ENCODE data around the gene PARP14.

The PARP14 gene

DNA sequence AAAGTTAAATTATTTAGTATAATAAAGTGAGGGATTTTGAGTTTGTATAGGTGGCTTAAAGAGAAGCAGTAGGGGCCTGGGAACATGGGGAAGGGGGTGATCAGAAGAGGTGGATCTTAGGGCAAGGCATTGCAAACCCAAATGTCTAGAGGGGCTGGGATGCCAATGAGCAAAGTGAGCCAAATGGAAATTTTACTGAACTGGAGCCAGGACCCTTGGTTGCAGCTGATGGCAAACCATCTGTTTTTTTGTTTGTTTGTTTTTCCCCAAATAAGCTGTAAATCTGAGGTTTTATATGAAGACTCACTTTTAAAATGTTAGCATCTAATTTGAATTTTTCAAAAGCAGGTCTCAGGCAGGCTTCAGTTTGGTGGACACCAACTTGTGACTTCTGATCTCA lies 14.8 kb upstream of the PARP14 start:
- no peak overlapping the region for H3K4me3 ChIP-seq (replicated peaks; ENCODE audit: low read depth, low read length)
- no peak for DNase-seq (ENCODE audit: low read depth)
- TF ChIP-seq, protein P1, sequence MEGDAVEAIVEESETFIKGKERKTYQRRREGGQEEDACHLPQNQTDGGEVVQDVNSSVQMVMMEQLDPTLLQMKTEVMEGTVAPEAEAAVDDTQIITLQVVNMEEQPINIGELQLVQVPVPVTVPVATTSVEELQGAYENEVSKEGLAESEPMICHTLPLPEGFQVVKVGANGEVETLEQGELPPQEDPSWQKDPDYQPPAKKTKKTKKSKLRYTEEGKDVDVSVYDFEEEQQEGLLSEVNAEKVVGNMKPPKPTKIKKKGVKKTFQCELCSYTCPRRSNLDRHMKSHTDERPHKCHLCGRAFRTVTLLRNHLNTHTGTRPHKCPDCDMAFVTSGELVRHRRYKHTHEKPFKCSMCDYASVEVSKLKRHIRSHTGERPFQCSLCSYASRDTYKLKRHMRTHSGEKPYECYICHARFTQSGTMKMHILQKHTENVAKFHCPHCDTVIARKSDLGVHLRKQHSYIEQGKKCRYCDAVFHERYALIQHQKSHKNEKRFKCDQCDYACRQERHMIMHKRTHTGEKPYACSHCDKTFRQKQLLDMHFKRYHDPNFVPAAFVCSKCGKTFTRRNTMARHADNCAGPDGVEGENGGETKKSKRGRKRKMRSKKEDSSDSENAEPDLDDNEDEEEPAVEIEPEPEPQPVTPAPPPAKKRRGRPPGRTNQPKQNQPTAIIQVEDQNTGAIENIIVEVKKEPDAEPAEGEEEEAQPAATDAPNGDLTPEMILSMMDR (IDR thresholded peaks at IDR 0.05; ENCODE audit: low read length, missing control alignments) = no peak

DNA sequence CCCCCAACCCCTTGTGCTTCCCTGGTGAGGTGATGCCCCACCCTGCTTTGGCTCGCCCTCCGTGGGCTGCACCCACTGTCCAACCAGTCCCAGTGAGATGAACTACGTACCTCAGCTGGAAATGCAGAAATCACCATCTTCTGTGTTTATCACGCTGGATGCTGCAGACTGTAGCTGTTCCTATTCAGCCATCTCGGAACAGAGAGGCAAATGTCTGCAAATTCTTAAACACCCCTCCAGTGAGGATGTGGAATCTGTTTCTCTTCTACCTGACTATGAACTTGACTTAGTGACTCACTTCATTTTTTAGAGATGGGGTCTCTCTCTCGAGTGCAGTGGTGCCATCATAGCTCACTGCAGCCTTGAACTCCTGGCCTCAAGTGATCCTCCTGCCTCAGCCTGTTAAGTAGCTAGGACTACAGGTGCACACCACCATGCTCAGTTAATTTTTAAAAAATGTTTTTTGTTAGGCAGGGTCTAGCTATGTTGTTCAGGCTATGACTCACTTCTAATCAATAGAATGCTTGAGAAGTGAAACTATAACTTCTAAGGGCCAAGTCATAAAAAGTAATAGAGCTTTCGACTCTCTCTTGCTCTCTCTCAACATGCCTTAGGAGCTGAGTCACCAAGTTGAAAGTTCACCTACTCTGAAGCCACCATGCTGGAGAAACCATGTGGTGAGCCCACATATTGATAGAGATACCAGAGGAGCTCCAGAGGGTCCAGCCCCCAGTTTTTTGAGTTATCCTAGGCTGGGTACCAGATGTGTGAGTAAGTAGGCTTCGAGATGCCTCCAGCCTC lies 11.5 kb upstream of the PARP14 start:
- peak; percentile 28 for DNase-seq (ENCODE audit: low read depth)
- no peak overlapping the region for H3K4me3 ChIP-seq (replicated peaks; ENCODE audit: low read depth, low read length)
- TF ChIP-seq, protein P1 (IDR thresholded peaks at IDR 0.05; ENCODE audit: low read length, missing control alignments) = no peak

DNA sequence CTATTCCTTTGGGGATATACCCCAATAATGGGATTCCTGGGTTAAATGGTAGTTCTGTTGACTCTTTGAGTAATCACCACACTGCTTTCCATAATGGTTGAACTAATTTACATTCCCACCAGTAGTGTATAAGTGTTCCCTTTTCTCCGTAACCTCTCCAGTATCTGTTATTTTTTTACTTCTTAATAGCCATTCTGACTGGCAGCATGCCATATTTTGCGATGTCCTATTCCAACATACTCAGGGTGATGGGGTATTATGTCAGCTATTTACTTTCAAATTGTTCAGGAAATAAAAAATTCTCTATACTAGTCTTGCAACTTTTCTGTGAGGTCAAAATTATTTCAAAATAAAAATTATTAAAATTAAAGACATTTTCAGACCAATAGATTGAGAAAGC lies 9.1 kb upstream of the PARP14 start:
- DNase-seq (ENCODE audit: low read depth) = no peak
- TF ChIP-seq, protein P1 (IDR thresholded peaks at IDR 0.05; ENCODE audit: low read length, missing control alignments) = no peak

DNA sequence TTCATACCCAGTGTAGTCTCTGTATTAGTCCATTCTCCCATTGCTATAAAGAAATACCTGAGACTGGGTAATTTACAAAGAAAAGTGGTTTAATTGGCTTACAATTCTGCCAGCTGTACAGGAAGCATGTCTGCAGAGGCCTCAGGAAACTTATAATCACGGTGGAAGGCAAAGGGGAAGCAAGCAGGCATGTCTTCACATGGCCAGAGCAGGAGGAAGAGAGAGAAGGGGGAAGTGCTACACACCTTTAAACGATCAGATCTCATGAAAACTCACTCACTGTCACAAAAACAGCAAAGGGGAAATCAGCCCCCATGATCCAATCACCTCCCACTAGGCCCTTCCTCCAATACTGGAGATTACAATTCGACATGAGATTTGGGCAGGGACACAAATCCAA lies 6.3 kb upstream of the PARP14 start:
- no peak overlapping the region for H3K4me3 ChIP-seq (replicated peaks; ENCODE audit: low read depth, low read length)
- TF ChIP-seq, protein P1 (IDR thresholded peaks at IDR 0.05; ENCODE audit: low read length, missing control alignments) = no peak
- DNase-seq (ENCODE audit: low read depth) = no peak

More for the DNA sequence above, 9.1 kb upstream of the PARP14 start:
- no peak overlapping the region for H3K4me3 ChIP-seq (replicated peaks; ENCODE audit: low read depth, low read length)

DNA sequence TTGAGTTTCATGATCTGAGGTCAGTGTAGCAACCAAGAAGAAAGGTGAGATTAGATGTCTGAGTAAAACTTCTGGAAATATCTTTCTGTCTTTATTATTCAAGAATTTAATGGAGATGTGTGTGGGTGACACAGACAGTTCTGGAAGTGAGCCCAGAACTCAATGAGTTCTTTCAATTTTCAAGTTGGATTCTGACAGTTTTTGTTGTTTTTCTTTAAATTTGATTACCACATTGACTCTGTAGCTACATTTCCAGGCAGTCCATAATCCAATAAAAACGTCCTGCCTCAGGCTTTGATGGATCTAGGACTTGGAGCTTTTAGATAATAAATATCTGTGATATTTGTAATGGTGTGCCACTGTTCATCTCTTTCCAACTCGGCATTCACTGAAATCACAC lies 3.9 kb upstream of the PARP14 start:
- DNase-seq (ENCODE audit: low read depth) = peak; percentile 42

DNA sequence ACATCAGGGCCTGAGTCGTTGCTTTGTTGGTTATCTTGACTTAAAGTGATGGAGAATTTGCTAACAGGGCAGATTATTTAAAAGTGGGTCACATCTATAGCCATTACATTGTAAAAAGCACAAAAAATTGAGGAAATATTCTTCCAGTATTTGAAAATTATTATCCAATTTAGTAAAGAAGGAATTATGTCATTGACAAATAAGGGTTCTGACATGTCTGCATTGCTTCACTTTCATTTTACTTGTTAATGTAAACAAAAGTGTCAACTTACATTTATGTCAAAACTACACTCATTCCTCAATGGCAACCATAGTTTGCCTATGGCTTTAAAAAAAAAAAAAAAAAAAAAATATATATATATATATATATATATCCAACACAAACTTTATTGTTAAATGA lies 3.4 kb upstream of the PARP14 start:
- H3K4me3 ChIP-seq (replicated peaks; ENCODE audit: low read depth, low read length) = no peak overlapping the region
- TF ChIP-seq, protein P1 (IDR thresholded peaks at IDR 0.05; ENCODE audit: low read length, missing control alignments) = no peak
- DNase-seq (ENCODE audit: low read depth) = no peak

More for the DNA sequence above, 3.9 kb upstream of the PARP14 start:
- no peak overlapping the region for H3K4me3 ChIP-seq (replicated peaks; ENCODE audit: low read depth, low read length)
- TF ChIP-seq, protein P1 (IDR thresholded peaks at IDR 0.05; ENCODE audit: low read length, missing control alignments) = no peak

DNA sequence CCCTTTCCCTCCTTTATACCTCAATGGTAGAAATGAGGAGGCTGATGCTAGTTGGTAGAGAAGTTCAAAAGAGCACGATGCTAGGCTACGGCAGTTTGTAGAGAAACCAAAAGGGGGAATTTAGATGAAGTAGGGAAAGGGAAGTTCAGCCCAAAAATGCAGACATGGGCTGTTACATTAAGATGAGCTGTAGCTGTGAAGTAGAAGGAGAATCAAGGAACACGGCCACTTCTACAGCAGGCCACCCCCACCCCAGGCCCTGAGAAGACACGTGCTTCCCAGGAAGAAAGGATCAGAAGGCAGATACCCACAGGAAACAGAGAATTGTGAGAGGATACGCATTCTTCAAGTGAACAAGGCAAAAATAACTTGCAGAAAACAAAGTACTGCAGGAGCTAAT lies 2.1 kb upstream of the PARP14 start:
- TF ChIP-seq, protein P1 (IDR thresholded peaks at IDR 0.05; ENCODE audit: low read length, missing control alignments) = no peak
- H3K4me3 ChIP-seq (replicated peaks; ENCODE audit: low read depth, low read length) = no peak overlapping the region
- no peak for DNase-seq (ENCODE audit: low read depth)

Data from fibroblast of pulmonary artery (primary cell).